T47D (cell line): Measurements from ENCODE around the gene CDC42EP1.

Experiments used
- DNase-seq, 2 experiments: peaks; one replicate each; pipeline versions ENCODE4 v3.0.0 to v3.0.0-alpha.2; 2011 to 2012; ENCODE audit warnings: low read depth in 1 of 2, low spot score in 1 of 2
- JUND ChIP-seq: IDR thresholded peaks from 2 replicates; pipeline ENCODE4 v1.6.1; 2012; ENCODE audit warnings: low read depth
- in situ Hi-C: cut with HindIII; loops from 2 replicates; pipeline ENCODE4 v1.10.0; 2016; ENCODE audit warnings: low sequenced_read_pairs, low pct_unique_long_range_greater_than_20kb

The CDC42EP1 gene

DNA sequence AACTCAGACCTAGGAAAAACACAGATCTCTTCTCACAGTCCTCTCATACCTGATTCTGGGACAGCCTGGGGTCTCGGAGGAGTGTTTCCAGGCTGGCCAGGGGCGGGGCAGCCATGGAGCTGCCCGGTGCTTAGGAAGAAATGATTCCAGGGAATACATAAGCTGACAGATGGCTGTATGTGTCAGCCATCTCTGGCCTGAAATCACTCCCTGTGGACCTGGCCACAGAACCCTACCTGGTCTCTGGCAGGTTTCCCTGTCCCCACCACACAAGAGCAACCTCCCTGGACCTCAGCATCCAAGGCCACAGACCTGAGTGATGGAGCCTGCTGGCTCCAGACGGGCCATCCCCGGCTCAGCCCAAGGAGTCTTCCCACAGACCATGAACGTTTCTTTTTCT lies 58.4 kb downstream of the CDC42EP1 start:
- DNase-seq, result no peak
- TF ChIP-seq JUND, result no peak
- in situ Hi-C loops, result no loop called here
